Fibroblast of mammary gland (primary cell): ENCODE measurements around the gene NMRK2.

Source experiments
- DNase-seq: peaks from one replicate; pipeline ENCODE4 v3.0.0-alpha.2; 2010; ENCODE audit warnings: low read depth
- H3K4me3 ChIP-seq: 2 replicates; pipeline ENCODE4 v1.5.1; 2011; ENCODE audit warnings: low read depth, mild to moderate bottlenecking, low read length, moderate library complexity; ENCODE audit not compliant: control insufficient read depth
- TF ChIP-seq, protein P1 (sequence below): conservative IDR thresholded peaks from 2 replicates; pipeline ENCODE4 v1.5.1; 2011; ENCODE audit warnings: low read depth, low read length, inconsistent platforms; ENCODE audit not compliant: control insufficient read depth, insufficient read depth

NMRK2 gene

DNA sequence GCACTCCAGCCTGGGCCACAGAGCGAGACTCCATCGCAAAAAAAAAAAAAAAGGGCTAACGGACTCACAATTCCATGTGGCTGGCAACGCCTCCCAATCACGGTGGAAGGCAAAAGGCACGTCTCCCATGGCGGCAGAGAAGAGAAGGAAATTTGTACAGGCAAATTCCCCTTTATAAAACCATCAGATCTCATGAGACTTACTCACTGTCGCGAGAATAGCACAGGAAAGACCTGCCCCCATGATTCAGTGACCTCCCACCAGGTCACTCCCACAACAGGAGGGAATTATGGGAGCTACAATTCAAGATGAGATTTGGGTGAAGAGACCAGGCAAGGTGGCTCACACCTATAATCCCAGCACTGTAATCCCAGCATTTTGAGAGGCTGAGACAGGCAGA lies 18.7 kb upstream of the NMRK2 start:
- TF ChIP-seq, protein P1, sequence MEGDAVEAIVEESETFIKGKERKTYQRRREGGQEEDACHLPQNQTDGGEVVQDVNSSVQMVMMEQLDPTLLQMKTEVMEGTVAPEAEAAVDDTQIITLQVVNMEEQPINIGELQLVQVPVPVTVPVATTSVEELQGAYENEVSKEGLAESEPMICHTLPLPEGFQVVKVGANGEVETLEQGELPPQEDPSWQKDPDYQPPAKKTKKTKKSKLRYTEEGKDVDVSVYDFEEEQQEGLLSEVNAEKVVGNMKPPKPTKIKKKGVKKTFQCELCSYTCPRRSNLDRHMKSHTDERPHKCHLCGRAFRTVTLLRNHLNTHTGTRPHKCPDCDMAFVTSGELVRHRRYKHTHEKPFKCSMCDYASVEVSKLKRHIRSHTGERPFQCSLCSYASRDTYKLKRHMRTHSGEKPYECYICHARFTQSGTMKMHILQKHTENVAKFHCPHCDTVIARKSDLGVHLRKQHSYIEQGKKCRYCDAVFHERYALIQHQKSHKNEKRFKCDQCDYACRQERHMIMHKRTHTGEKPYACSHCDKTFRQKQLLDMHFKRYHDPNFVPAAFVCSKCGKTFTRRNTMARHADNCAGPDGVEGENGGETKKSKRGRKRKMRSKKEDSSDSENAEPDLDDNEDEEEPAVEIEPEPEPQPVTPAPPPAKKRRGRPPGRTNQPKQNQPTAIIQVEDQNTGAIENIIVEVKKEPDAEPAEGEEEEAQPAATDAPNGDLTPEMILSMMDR, result no peak
- no peak for DNase-seq
- no peak overlapping the region for H3K4me3 ChIP-seq

DNA sequence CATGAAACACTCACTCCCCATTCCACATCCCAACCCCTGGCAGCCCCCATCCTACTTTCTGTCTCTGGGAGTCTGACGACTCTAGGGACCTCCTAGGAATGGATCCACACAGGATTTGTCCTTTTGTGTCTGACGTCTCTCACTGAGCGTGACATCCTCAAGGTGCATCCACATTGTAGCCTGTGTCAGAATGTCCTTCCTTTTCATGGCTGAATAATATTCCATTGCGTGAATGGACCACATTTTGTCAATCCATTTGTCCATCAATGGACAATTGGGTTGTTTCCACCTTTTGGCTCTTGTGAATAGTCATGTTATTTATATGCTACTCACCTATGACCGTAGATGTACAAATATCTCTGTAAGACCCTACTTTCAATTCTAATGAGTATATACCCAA lies 16.8 kb upstream of the NMRK2 start:
- H3K4me3 ChIP-seq, result no peak overlapping the region
- no peak for DNase-seq
- TF ChIP-seq, protein P1, result no peak

DNA sequence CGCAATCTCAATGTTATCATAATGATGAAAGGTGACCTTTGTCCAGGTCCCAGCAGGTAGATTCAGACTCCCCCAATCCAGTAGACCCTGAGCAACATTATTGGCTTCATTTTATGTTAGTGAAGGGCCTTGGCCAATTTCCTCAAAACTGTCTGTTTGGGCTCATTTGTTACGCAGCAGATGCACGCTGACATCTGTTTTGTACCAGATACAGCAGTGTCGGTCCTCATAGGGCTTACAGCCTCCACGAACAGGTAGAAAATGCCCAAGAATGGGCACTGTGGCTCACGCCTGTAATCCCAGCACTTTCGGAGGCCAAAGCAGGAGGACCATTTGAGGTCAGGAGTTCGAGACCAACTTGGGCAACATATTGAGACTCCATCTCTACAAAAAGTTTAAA lies 13.1 kb upstream of the NMRK2 start:
- H3K4me3 ChIP-seq, result no peak overlapping the region
- TF ChIP-seq, protein P1, result no peak
- no peak for DNase-seq

DNA sequence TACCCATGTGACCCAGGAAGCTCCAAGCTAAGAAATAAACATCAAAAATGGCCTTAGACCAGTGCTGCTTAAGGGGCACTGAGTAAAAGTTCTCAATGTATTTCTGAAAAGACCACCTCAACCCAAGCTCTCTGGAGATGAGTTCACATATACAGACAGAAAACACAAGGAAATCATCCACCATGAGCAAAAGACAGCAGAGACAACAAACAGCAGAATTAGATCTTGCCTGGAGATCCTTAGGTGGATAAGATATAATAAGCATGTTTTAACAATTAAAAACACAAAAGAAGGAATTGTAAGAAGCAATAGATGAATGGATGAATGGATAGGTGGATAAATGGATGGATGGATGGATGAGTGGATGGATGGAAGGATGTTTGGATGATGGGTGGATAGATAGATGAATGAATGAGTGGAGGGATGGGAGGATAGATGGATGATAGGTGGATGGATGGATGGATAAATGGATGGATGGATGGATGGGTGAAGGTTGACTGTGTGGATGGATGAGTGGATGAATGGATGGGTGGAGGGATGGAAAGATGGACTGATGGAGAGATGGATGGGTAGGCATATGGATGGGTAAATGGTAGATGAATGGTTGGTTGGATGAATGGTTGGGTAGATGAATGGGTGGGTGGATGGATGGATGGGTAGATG lies 9.6 kb upstream of the NMRK2 start:
- no peak for DNase-seq
- no peak overlapping the region for H3K4me3 ChIP-seq
- TF ChIP-seq, protein P1, result no peak

DNA sequence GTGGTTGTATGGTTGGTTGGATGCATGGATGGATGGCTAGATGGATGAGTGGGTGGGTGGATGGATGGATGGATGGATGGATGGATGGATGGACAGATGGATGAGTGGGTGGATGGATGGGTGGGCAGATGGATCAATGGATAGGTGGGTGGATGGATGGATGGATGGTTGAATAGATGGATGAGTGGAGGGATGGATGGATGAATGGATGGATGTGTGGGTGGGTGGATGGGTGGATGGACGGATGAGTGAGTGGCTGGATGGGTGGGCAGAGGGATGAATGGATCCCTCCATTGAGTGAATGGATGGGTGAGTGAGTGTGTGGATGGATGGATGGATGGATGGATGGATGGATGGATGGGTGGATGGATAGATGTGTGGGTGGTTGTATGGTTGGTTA lies 9.0 kb upstream of the NMRK2 start:
- no peak for DNase-seq
- no peak overlapping the region for H3K4me3 ChIP-seq
- TF ChIP-seq, protein P1, result no peak

DNA sequence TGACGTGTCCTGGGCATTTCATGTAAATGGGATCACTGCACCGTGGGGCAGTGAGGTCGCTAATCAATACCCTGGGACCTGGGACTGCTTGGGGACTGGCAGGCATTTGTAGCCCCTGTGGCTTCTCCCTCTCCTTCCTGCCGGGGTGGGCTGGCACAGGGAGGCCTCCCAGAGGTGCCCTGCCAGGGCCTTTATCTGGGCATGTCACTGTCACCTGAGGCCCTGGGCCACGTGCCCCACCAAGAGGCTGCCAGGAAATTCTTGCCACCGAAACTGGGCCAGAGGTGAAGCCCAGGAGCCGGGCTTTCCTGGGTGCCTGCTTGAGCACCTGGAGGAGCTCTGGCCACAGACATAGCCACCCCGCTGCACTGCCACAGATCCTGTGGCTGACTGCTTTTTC lies 1.8 kb upstream of the NMRK2 start:
- DNase-seq, result no peak
- no peak overlapping the region for H3K4me3 ChIP-seq
- TF ChIP-seq, protein P1, result no peak
